ENCODE measurements around the gene GABRA6. TPM values are rescaled to one million over a fixed set of nuclear protein-coding genes. Genes with fewer than 3 reads are reported as not detected.
"Not testable (repeated sequence)": the region's sequence is repeated elsewhere in the genome, so short reads cannot be mapped to it uniquely, and the experiment has no call there.

Gene GABRA6
- total RNA-seq (2014; rRNA removed; shearing (Covaris generic)), result not detected in 2 replicates

DNA sequence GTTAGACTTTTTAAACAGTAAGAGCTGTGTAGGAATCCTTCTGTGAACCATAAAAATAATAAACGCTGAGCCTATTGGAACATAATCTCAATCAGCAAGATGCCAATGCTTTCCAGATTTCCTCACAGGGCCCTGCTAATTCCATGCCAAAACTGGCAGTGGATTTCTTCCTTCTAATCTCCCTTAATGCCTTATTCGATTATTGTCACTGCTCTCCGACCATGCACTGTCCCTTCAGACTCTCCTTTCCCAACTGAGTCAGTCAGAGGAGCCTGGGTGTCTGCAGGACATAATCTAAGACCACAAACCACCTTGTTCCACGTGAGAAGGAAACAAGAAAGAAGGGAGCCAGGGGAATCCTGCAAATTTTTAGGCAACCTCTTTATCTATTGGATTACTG is at the start of gene GABRA6:
Gene GABRA6, plus strand, starts transcription at position 261 of the 400 bp plus-strand sequence. CDS start 269 bp downstream, outside the sequence.
- Histone ChIP-seq H3K4me3 (ENCODE audit: insufficient read depth, low read depth, low read length) (no peak within 1 kb of the TSS), H3K36me3 (replicated peaks; ENCODE audit: control insufficient read depth, insufficient read depth, low read length) (no peaks in the 10 kb centered on the region), H3K27me3 (ENCODE audit: control insufficient read depth, insufficient read depth, low read length) (no peaks in the 10 kb centered on the region)
- no peak for DNase-seq

DNA sequence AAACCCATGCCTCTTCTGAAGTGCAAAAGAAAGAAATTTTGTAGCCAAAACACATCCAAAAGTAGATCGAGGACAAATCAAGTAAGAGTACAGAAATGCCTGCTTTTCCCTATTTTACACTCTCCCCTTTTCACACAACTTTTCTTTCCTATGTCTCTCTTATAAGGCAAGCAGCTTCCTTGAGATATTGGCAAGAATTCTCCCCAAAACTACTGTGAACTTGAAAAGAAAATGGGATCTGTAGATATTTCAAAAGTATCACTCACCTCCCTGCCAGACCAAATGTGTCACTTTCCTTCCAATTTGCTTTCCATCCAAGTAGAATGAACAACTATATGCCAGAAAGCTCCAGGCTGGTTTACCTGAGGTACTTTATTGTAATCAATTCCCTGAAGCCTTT is 47.9 kb upstream of the GABRA6 start:
- H3K27me3 ChIP-seq (ENCODE audit: control insufficient read depth, insufficient read depth, low read length), result no peaks in the 10 kb centered on the region
- no peak for DNase-seq
- H3K36me3 ChIP-seq (replicated peaks; ENCODE audit: control insufficient read depth, insufficient read depth, low read length), result no peaks in the 10 kb centered on the region
- no peak overlapping the region for H3K4me3 ChIP-seq (ENCODE audit: insufficient read depth, low read depth, low read length)

DNA sequence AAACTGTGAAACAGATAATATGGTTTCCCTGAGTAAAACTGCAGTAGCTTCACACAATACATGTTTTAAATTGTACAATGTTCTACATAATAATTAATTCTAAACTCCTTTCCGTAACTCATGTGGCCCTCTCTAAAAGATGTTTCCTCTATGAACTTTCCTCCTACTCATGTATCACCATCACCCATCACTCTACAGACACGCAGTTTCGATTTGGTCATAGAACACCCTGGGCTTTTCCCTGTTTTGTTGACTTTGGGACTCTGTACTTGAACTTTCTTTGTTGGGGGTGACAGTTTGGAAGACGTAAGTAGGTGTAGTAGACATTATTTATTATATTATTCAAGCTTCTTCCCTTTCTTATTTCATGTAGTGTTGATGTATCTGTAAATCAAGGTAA is 44.1 kb upstream of the GABRA6 start:
- no peaks in the 10 kb centered on the region for H3K27me3 ChIP-seq (ENCODE audit: control insufficient read depth, insufficient read depth, low read length)
- no peak overlapping the region for H3K4me3 ChIP-seq (ENCODE audit: insufficient read depth, low read depth, low read length)
- DNase-seq, result no peak
- no peaks in the 10 kb centered on the region for H3K36me3 ChIP-seq (replicated peaks; ENCODE audit: control insufficient read depth, insufficient read depth, low read length)

DNA sequence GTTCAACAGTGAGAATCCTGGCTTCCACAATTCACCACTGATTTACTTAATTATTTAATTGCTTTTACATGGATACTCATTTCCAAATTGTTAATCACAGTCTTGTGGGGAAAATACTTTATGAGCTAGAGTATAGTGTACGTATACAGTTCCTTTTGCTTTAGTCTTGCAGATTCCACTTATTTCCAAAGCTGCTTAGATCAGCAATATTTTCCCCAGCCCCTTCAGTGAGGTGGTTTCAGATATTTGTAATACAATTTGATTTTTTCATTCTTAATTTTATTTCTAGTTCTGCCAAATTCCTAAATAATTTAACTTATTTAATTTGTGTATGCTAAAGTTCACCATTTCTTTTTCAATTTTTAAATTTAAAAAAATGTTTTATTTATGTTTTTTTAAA is 40.3 kb upstream of the GABRA6 start:
- Histone ChIP-seq H3K27me3 (ENCODE audit: control insufficient read depth, insufficient read depth, low read length) (no peaks in the 10 kb centered on the region), H3K4me3 (ENCODE audit: insufficient read depth, low read depth, low read length) (no peak overlapping the region), H3K36me3 (replicated peaks; ENCODE audit: control insufficient read depth, insufficient read depth, low read length) (no peaks in the 10 kb centered on the region)
- DNase-seq, result no peak

DNA sequence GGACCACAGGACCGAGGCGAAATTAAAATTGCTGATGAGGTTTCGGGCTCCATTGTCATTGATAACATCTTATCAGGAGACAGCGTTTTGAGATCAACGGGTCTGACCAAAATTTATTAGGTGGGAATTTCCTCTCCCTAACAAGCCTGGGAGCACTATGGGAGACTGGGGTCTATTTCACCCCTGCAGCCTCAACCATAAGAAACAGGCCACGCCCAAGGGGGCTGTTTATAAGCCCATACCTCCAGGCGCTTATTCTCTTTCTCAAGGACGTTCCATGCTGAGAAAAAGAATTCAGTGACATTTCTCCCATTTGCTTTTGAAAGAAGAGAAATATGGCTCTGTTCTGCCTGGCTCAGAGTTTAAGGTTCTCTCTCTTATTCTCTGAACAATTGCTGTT is 33.6 kb upstream of the GABRA6 start:
- not testable (repeated sequence) for H3K27me3 ChIP-seq (ENCODE audit: control insufficient read depth, insufficient read depth, low read length); DNase-seq

DNA sequence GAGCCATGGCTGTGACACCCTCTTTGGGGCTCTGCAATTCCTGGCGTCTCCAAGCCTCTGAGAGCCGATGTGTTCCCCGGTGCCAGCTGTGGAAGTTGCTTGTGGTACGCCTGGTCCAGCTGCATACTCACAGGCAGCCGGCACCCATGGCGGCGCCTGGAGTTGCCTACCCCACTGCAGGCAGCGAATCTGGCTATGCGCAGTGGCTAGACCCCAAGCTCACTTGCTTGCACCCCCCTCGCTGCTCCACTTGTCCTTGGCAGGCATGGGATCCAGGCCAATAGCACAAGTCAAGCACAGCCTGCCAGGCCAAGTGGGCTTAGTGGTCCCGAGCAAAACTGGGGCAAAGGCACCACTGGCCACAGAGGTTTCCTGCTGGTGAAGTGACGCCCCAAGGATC is 24.7 kb upstream of the GABRA6 start:
- no peak for DNase-seq

More for the DNA sequence above, 33.6 kb upstream of the GABRA6 start:
- H3K4me3 ChIP-seq (ENCODE audit: insufficient read depth, low read depth, low read length); H3K36me3 ChIP-seq (replicated peaks; ENCODE audit: control insufficient read depth, insufficient read depth, low read length): not testable (repeated sequence)

DNA sequence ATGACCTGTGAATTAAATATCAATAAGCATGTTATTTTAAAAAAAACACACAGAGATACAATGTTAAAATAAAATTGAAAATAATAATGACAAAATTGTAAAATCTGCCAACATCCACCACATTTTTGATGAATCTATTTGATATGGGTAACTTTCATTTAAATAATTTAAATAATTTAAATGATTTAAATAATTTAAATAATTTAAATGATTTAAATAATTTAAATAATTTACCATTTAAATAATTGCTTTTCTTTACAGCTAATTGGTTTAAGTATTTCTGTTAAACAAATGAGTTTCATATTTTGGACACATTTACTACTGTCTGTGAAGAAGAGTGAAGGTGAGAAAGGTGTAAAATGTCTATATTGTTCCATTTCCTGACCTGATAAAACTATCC is 22.1 kb upstream of the GABRA6 start:
- no peak for DNase-seq
- Histone ChIP-seq H3K36me3 (replicated peaks; ENCODE audit: control insufficient read depth, insufficient read depth, low read length) (no peaks in the 10 kb centered on the region), H3K4me3 (ENCODE audit: insufficient read depth, low read depth, low read length) (no peak overlapping the region), H3K27me3 (ENCODE audit: control insufficient read depth, insufficient read depth, low read length) (no peaks in the 10 kb centered on the region)

More for the DNA sequence above, 24.7 kb upstream of the GABRA6 start:
- Histone ChIP-seq H3K4me3 (ENCODE audit: insufficient read depth, low read depth, low read length) (no peak overlapping the region), H3K36me3 (replicated peaks; ENCODE audit: control insufficient read depth, insufficient read depth, low read length) (no peaks in the 10 kb centered on the region), H3K27me3 (ENCODE audit: control insufficient read depth, insufficient read depth, low read length) (no peaks in the 10 kb centered on the region)

DNA sequence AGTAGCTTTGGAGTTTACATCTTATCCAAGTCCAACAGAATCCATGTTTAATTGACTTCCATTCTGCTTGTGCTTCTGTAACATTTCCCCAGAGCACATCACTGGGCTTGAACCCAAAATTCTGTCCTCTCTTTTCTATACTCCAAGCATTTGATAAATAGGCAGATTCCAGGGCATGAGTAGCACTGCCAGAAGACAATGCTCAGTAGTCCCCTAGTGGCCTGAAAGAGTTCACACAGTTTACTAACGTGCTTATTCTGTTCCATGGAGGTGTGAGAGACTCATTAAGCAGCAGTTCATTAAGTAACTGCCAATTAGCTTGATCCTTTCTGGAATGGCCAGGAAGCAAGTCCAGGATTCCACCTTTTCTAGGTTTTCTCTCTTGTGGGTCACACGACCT is 9.4 kb upstream of the GABRA6 start:
- Histone ChIP-seq H3K4me3 (ENCODE audit: insufficient read depth, low read depth, low read length) (no peak overlapping the region), H3K27me3 (ENCODE audit: control insufficient read depth, insufficient read depth, low read length) (no peaks in the 10 kb centered on the region), H3K36me3 (replicated peaks; ENCODE audit: control insufficient read depth, insufficient read depth, low read length) (no peaks in the 10 kb centered on the region)
- DNase-seq, result peak; percentile 22

DNA sequence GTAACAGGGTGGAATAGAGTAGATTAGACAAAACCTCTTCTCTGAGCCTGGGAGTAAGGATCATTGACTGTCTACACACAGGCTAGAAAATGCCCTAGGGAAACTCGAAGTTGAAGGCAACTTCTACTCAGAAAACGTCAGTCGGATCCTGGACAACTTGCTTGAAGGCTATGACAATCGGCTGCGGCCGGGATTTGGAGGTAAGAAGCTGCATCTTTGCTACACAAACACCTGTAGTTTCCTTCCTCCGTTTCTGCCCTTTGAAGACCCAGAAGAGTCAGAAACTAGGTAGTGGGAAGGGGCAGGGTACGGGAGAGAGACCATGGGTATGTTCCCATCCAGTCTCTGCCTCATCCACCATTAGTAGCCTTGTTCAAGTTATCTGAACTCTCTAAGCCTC is 628 bp downstream of the GABRA6 start:
- H3K36me3 ChIP-seq (replicated peaks; ENCODE audit: control insufficient read depth, insufficient read depth, low read length), result no peaks in the 10 kb centered on the region
- H3K4me3 ChIP-seq (ENCODE audit: insufficient read depth, low read depth, low read length), result no peak overlapping the region
- no peaks in the 10 kb centered on the region for H3K27me3 ChIP-seq (ENCODE audit: control insufficient read depth, insufficient read depth, low read length)
- DNase-seq, result no peak

DNA sequence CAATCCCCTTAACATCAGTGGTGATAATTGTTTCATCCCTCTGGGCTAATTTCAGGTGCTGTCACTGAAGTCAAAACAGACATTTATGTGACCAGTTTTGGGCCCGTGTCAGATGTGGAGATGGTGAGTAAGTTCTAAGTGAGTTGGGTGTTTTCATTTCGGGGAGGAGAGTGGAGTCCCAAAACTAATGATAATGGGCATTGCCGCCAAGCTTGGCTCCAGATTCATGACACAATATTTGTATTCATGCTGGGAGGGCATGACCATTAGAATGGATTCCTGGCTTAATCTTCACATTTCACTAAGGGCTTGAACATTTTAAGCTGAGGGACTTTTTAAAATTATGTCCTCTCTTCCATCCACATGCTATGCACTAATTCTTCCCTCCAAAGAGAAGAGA is 1.4 kb downstream of the GABRA6 start:
- H3K4me3 ChIP-seq (ENCODE audit: insufficient read depth, low read depth, low read length), result no peak overlapping the region
- no peaks in the 10 kb centered on the region for H3K36me3 ChIP-seq (replicated peaks; ENCODE audit: control insufficient read depth, insufficient read depth, low read length)
- no peaks in the 10 kb centered on the region for H3K27me3 ChIP-seq (ENCODE audit: control insufficient read depth, insufficient read depth, low read length)
- no peak for DNase-seq

DNA sequence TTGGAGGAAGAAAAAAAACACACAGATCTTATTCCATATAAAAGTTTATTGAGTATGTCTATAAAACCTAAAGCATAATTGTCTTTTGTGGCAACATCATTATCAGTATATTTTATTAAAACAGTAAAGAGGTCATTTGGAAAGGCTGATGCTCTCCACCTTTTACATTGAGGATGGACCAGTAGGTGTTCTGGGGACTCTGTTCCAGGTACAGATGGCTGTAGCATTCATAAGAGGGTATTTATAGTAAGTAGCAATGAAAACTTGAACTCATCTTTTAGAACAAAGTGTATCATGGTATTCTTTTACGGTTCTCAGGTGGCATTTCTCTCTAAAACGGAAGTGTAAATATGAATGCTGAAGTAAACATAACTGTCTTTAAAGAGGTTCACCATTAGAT is 1.8 kb downstream of the GABRA6 start:
- H3K27me3 ChIP-seq (ENCODE audit: control insufficient read depth, insufficient read depth, low read length), result no peaks in the 10 kb centered on the region
- no peak for DNase-seq
- no peaks in the 10 kb centered on the region for H3K36me3 ChIP-seq (replicated peaks; ENCODE audit: control insufficient read depth, insufficient read depth, low read length)
- H3K4me3 ChIP-seq (ENCODE audit: insufficient read depth, low read depth, low read length), result no peak overlapping the region

DNA sequence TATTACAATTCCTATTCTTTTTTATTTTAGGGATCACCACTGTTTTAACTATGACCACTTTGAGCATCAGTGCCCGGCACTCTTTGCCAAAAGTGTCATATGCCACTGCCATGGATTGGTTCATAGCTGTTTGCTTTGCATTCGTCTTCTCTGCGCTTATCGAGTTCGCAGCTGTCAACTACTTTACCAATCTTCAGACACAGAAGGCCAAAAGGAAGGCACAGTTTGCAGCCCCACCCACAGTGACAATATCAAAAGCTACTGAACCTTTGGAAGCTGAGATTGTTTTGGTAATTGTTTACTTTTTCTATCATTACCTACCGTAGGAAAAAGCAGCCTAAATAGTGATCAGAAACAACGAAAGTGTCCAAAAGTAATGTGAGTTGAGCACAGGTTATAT is 6.4 kb downstream of the GABRA6 start:
- no peaks in the 10 kb centered on the region for H3K36me3 ChIP-seq (replicated peaks; ENCODE audit: control insufficient read depth, insufficient read depth, low read length)

DNA sequence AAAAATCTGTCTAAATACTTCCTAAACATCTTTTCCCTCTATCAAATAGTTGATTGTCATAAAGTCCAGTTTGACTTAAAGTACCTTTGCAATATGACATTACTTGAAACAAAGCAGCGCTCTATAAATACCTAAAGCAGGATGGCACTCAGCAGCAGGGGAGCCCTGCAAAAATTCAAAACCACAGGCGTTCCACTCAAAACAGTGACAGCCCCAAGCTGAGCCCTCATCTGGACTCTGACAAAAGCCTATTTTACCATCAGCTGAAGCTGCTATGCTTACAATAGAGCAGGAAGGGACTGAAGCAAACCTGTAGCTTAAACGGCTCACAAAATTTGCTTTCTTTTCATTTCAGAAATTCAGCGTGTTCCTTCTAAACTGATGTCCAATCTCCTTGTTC is 11.5 kb downstream of the GABRA6 start:
- Histone ChIP-seq H3K36me3 (replicated peaks; ENCODE audit: control insufficient read depth, insufficient read depth, low read length) (no peaks in the 10 kb centered on the region), H3K27me3 (ENCODE audit: control insufficient read depth, insufficient read depth, low read length) (no peaks in the 10 kb centered on the region), H3K4me3 (ENCODE audit: insufficient read depth, low read depth, low read length) (no peak overlapping the region)
- DNase-seq, result peak; percentile 8

More for the DNA sequence above, 6.4 kb downstream of the GABRA6 start:
- no peak for DNase-seq
- no peaks in the 10 kb centered on the region for H3K27me3 ChIP-seq (ENCODE audit: control insufficient read depth, insufficient read depth, low read length)
- no peak overlapping the region for H3K4me3 ChIP-seq (ENCODE audit: insufficient read depth, low read depth, low read length)

DNA sequence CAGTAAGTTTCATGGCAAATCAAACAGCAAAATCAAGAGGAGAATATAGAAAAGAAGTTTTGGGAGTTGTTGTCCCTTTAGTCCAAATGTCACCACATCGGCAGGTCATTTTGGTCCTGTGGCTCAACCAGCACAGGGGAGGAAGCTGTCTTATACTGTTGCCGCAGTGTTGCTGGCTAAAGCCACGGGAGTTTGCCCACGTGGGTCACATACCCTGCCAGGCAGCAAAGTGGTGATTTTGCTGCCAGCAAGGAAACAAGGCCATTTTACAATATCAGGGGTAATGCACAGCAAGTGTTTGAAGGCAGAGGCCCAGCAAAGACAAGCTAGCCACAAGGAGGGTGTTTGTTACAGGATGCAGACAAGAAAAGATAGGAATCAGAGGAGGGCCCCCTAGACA is 14.5 kb downstream of the GABRA6 start:
- Histone ChIP-seq H3K36me3 (replicated peaks; ENCODE audit: control insufficient read depth, insufficient read depth, low read length) (no peaks in the 10 kb centered on the region), H3K27me3 (ENCODE audit: control insufficient read depth, insufficient read depth, low read length) (no peaks in the 10 kb centered on the region), H3K4me3 (ENCODE audit: insufficient read depth, low read depth, low read length) (no peak overlapping the region)
- no peak for DNase-seq

DNA sequence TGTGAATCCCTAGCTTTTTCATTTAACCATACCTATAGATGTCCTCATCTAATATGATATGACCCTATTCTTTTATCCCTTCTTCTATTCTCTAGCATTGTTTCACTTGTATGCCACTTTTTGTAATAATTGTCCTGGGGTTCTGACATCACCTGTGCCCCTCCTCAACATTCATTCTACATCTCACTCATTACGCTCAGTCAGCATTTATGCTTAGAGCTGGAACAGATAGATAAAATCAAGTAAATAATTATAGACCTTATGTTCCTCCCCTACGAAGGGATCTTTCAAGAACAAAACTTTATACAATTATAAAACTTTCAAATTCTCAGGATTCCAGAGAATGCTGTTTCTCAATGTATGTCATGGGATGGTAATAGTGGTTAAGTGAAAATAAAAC is 18.0 kb downstream of the GABRA6 start:
- no peaks in the 10 kb centered on the region for H3K36me3 ChIP-seq (replicated peaks; ENCODE audit: control insufficient read depth, insufficient read depth, low read length)
- no peaks in the 10 kb centered on the region for H3K27me3 ChIP-seq (ENCODE audit: control insufficient read depth, insufficient read depth, low read length)
- H3K4me3 ChIP-seq (ENCODE audit: insufficient read depth, low read depth, low read length), result no peak overlapping the region
- no peak for DNase-seq

DNA sequence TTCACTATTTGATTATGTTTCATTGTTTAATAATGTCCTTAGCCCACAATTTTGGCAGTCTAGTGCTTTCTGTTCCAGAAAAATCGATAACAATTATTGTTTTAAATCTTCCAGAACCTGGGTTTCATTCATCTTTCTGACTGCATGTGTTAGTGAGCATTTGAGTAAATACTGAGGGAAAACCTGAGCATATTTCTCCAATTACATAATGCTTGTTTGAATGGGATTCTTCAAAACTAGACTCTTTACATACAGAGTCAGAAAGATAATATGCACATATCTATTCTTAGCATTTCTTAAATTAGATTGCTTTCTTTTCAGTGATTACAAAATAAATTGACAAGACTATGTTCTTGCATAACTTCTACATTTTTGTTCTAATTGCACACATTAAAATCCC is 21.9 kb downstream of the GABRA6 start:
- no peak for DNase-seq

More for the DNA sequence above, 21.9 kb downstream of the GABRA6 start:
- Histone ChIP-seq H3K36me3 (replicated peaks; ENCODE audit: control insufficient read depth, insufficient read depth, low read length) (no peaks in the 10 kb centered on the region), H3K27me3 (ENCODE audit: control insufficient read depth, insufficient read depth, low read length) (no peaks in the 10 kb centered on the region), H3K4me3 (ENCODE audit: insufficient read depth, low read depth, low read length) (no peak overlapping the region)

Measured in H7 (cell line).